Upper lobe of right lung (tissue), 1 donor: ENCODE measurements around the gene SCN9A. TPM values are rescaled to one million over a fixed set of nuclear protein-coding genes. Genes with fewer than 3 reads are reported as not detected.

Experiments used
- ATAC-seq: fragments of 200-7000 bp; cut with Tn5 transposase; one replicate; pipeline ENCODE4 v1.9.1; 2020; ENCODE audit warnings: mild to moderate bottlenecking, moderate library complexity
- DNase-seq: peaks from one replicate; pipeline ENCODE4 v3.0.0-alpha.2; 2020
- H3K27ac ChIP-seq: fragments of 200-600 bp; one replicate; pipeline ENCODE4 v1.8.0; 2022
- H3K27me3 ChIP-seq: fragments of 200-600 bp; one replicate; pipeline ENCODE4 v1.8.0; 2022; ENCODE audit warnings: mild to moderate bottlenecking
- H3K36me3 ChIP-seq: fragments of 200-600 bp; one replicate; pipeline ENCODE4 v1.8.0; 2022
- H3K4me1 ChIP-seq: fragments of 200-600 bp; one replicate; pipeline ENCODE4 v1.8.0; 2022
- H3K4me3 ChIP-seq: fragments of 200-600 bp; one replicate; pipeline ENCODE4 v1.8.0; 2022; ENCODE audit warnings: mild to moderate bottlenecking
- H3K9me3 ChIP-seq: fragments of 200-600 bp; one replicate; pipeline ENCODE4 v1.8.0; 2022
- CTCF ChIP-seq: fragments of 200-600 bp; IDR thresholded peaks from one replicate; pipeline ENCODE4 v1.8.0; 2022; ENCODE audit warnings: antibody characterized with exemption
- intact Hi-C: fragments of 100-400 bp; cut with DNase I; formaldehyde crosslinking; loops from one replicate; pipeline ENCODE4 v1.11.0; 2022
- total RNA-seq: library from RNA; stranded (reverse); fragmentation: NEBNext Ultra II Directional; extraction: Animal tissue kit (Norgen Biotek cat#: 25700); gene quantifications from one replicate; pipeline ENCODE4 v1.2.1, GENCODE V29; 2021
- donor health status: DM: no; HTN: yes; CAD: no; lungs with severe emphysema.

Gene SCN9A
- total RNA-seq, 1 donor from 2014 or later: 10.5 TPM

DNA sequence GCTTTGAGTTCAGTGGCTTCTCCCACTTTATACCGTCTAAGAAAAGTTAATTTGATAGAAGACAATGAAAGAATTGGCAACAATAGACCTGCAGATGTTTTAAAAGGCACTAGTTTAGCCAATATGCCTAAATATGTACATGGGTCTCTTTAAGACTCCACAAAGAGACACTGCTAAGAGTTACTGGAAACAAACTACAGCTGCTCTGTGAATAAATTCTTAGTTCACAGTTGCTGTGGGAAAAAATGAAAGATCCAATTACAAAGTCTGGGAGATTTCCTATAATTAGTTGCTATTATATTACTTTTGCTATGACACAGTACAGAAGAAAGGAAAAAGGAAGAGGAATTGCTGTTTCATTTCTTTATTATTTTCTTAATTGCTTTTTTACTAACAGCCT lies 34.3 kb downstream of the SCN9A start:
- no peaks in the 10 kb centered on the region for H3K36me3 ChIP-seq
- H3K4me3 ChIP-seq: no peak overlapping the region

GRCh38 chr2:166338831-166339339 lies 36.9 kb downstream of the SCN9A start:
- H3K27me3 ChIP-seq: no peaks in the 10 kb centered on the region
- no peaks in the 10 kb centered on the region for H3K36me3 ChIP-seq
- no peaks in the 10 kb centered on the region for H3K4me1 ChIP-seq
- H3K9me3 ChIP-seq: no peaks in the 10 kb centered on the region
- H3K4me3 ChIP-seq: no peak overlapping the region
- intact Hi-C loops: no loop called here
- ATAC-seq: no peak
- TF ChIP-seq CTCF: no peak
- H3K27ac ChIP-seq: no peak overlapping the region
- no peak for DNase-seq

More for the DNA sequence above, 34.3 kb downstream of the SCN9A start:
- no peaks in the 10 kb centered on the region for H3K27me3 ChIP-seq
- H3K27ac ChIP-seq: no peak overlapping the region
- DNase-seq (no peak), ATAC-seq (no peak)
- no peak for TF ChIP-seq CTCF
- no peaks in the 10 kb centered on the region for H3K9me3 ChIP-seq
- intact Hi-C loops: no loop called here
- H3K4me1 ChIP-seq: no peaks in the 10 kb centered on the region

- no peaks in the 10 kb centered on the region for H3K36me3 ChIP-seq
- DNase-seq: no peak
- intact Hi-C loops: no loop called here
- no peaks in the 10 kb centered on the region for H3K27me3 ChIP-seq
- no peaks in the 10 kb centered on the region for H3K9me3 ChIP-seq
- no peak overlapping the region for H3K27ac ChIP-seq
- no peaks in the 10 kb centered on the region for H3K4me1 ChIP-seq
- no peak overlapping the region for H3K4me3 ChIP-seq
- ATAC-seq: no peak
- no peak for TF ChIP-seq CTCF
These were observed 37.8 kb downstream of the SCN9A start for GRCh38 chr2:166337932-166338331.

GRCh38 chr2:166335284-166335683 lies 40.5 kb downstream of the SCN9A start:
- DNase-seq: no peak

DNA sequence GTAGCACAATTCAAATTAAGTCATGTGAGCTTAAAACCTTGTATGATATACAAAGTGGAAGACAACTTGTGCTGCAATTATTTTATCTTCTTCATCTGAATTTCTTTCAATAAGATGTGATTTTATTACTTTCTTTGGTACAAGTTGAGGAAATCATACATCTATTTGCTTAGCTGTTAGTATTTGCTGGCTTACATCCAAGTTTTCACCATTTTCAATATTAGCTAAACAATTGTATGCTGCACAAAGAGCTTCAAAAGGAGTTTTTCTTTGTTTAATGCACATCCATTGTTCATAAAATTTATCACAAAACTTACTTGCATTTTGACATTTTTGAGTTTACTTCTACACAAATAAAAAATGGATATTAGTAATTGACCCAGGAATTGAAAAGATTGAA lies 40.9 kb downstream of the SCN9A start:
- intact Hi-C loops: no loop called here
- no peak for ATAC-seq
- no peaks in the 10 kb centered on the region for H3K4me1 ChIP-seq

More at GRCh38 chr2:166335284-166335683, 40.5 kb downstream of the SCN9A start:
- intact Hi-C loops: no loop called here
- Histone ChIP-seq H3K4me3 (no peak overlapping the region), H3K4me1 (no peaks in the 10 kb centered on the region), H3K36me3 (no peaks in the 10 kb centered on the region), H3K27ac (no peak overlapping the region), H3K9me3 (no peaks in the 10 kb centered on the region), H3K27me3 (no peaks in the 10 kb centered on the region)
- TF ChIP-seq CTCF: no peak
- no peak for ATAC-seq

More for the DNA sequence above, 40.9 kb downstream of the SCN9A start:
- TF ChIP-seq CTCF: no peak
- no peaks in the 10 kb centered on the region for H3K9me3 ChIP-seq
- H3K36me3 ChIP-seq: no peaks in the 10 kb centered on the region
- no peak overlapping the region for H3K4me3 ChIP-seq
- DNase-seq: no peak
- no peaks in the 10 kb centered on the region for H3K27me3 ChIP-seq
- H3K27ac ChIP-seq: no peak overlapping the region
